Fibroblast of pulmonary artery (primary cell): Measurements from ENCODE around the gene NUBPL.
"Not testable (repeated sequence)": the region's sequence is repeated elsewhere in the genome, so short reads cannot be mapped to it uniquely, and the experiment has no call there.

Source experiments
- DNase-seq: peaks from one replicate; pipeline ENCODE4 v3.0.0-alpha.2; 2010; ENCODE audit warnings: low read depth
- H3K4me3 ChIP-seq: replicated peaks from 2 replicates; pipeline ENCODE4 v1.5.1; 2011; ENCODE audit warnings: low read depth, mild to moderate bottlenecking, control low read depth, low read length, moderate library complexity
- CTCF ChIP-seq: IDR thresholded peaks from 2 replicates; pipeline ENCODE4 v1.5.1; 2011; ENCODE audit warnings: mild to moderate bottlenecking, control low read depth, low read length, inconsistent platforms; ENCODE audit errors: missing control alignments

Gene NUBPL

GRCh38 chr14:31884776-31885379, 323.7 kb downstream of the NUBPL start:
- no peak for TF ChIP-seq CTCF
- H3K4me3 ChIP-seq, result no peak overlapping the region
- peak; percentile 35 for DNase-seq

- DNase-seq, result no peak
- no peak overlapping the region for H3K4me3 ChIP-seq
- TF ChIP-seq CTCF, result no peak
Measured at GRCh38 chr14:31886156-31886835, 325.1 kb downstream of the NUBPL start.

GRCh38 chr14:31887929-31888580, 326.9 kb downstream of the NUBPL start:
- no peak for TF ChIP-seq CTCF
- H3K4me3 ChIP-seq, result no peak overlapping the region
- DNase-seq, result no peak

GRCh38 chr14:31889297-31889696, 328.1 kb downstream of the NUBPL start:
- DNase-seq, result no peak
- no peak for TF ChIP-seq CTCF
- no peak overlapping the region for H3K4me3 ChIP-seq

GRCh38 chr14:31890202-31890601, 329.0 kb downstream of the NUBPL start:
- DNase-seq, H3K4me3 ChIP-seq: not testable (repeated sequence)

GRCh38 chr14:31893221-31893757, 332.1 kb downstream of the NUBPL start:
- DNase-seq, result no peak
- no peak for TF ChIP-seq CTCF
- H3K4me3 ChIP-seq, result no peak overlapping the region

- no peak for TF ChIP-seq CTCF
- no peak overlapping the region for H3K4me3 ChIP-seq
- DNase-seq, result no peak
Measured at GRCh38 chr14:31894351-31894750, 333.1 kb downstream of the NUBPL start.
